HG02610 (cell line): ENCODE results near the gene CEP112.
"Not testable (repeated sequence)": the region's sequence is repeated elsewhere in the genome, so short reads cannot be mapped to it uniquely, and the experiment has no call there.

Experiments used
- ATAC-seq: cut with Tn5 transposase; IDR thresholded peaks from one replicate; pipeline ENCODE4 v1.9.1; 2021; ENCODE audit warnings: mild to moderate bottlenecking, moderate library complexity; ENCODE audit not compliant: unreplicated experiment

The CEP112 gene

DNA sequence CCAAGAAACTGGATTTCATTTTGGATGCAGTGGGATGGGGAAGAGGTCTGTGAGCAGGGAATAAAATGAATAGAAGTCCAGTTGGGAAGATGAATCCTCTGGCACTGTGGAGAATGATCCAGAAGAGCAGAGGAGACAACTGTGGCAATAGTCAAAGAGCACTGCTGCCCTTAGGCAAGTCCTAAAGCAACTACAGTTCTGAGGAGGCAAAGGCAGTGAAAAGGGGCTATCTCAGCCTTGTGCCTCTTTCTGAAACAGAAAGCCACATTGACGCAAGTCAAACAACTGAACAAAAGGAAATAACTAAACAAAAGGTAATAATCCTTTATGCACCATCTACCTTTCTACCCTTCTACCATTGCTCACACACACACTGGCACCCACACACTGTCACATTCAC is 392.5 kb downstream of the CEP112 start:
- ATAC-seq, result no peak

DNA sequence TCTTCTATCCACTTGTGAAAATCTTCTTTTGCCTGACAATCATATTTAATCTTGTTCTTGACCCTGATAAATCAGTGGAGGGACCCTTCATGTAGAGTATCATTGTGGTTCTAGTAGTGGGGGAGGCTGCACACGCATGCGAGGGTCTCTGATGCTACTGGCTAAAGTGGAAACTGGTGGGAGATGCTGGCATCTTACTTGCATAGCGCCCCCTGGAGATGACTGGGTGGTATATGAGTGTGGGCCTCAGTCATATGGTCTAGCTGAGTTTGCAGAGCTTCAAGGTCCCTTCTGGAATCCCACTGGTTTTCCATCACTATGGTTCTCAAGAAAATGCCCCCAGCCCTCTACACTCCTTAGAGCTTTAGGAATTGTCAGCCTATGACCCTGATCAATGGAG is 394.1 kb downstream of the CEP112 start:
- ATAC-seq, result no peak

DNA sequence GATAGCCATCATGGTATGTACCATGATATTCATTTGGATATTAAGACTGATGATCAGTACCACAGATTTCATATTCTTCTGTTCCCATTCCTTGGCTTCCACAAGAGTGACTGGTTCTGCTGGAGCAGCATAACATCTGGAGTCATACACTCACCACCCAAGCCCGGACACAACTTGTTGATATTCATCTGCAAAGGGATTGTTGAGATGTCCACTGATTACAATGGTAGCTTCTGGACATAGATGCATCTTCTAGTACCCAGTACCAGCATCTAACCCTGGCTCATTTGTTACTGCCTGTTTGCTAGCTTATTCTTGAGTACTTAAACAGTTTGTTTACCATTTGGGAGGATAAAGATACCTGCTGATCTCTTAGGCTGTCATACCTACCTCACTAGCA is 394.8 kb downstream of the CEP112 start:
- ATAC-seq, result no peak

DNA sequence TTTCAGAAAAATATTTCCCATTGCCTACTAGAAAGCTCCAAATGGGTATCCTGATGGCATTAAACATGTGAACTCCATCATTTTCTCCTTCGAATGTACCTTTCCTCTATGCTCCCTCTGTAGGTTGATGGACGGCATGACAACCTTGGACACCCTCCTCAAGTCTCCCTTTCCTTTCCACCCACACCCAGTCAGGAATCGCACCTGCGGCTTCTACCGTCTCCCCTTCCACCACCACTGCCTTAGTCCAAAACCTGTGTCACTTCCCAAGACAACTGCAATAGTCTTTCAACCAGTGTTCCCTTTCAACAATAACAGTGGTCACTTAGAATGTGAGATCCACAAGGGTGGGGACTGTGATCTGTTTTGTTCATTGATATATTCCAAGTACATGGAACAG is 397.4 kb downstream of the CEP112 start:
- no peak for ATAC-seq

DNA sequence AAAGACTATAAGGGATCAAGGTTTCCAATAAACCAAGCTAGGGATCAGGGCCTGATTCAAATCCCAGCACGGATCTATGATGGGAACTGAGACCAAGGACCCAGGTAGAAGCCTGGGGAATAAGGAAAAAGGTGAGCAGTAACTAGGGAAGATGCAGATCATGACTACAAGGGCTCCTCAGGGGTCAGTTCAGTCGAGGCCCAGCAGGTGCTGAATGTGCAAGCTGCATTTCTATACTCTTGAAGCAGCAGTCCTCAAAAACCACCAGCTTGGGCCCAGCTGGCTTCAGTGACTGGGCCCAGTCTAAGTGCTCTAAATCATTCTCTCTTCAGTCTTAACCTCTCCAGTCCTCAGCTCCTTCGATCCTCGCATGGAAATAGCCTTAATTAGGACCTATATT is 401.7 kb downstream of the CEP112 start:
- ATAC-seq, result no peak

DNA sequence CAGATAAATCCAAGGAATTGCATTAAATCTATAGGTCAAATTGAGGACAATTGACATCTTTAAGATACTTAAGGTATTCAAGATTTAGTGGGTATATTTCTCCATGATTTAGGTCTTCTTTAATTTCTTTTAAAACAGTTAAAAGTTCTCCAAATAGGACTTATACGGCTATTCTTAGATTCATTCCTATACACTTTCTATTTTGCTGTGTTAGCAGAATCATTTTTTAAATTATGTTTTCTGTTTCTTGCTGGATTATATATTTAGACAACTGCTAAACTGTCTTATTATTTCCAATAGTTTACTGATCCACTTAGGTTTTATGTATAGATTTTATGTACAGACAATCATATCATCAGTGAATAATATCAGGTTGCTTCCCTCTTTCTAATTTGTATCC is 404.4 kb downstream of the CEP112 start:
- no peak for ATAC-seq

DNA sequence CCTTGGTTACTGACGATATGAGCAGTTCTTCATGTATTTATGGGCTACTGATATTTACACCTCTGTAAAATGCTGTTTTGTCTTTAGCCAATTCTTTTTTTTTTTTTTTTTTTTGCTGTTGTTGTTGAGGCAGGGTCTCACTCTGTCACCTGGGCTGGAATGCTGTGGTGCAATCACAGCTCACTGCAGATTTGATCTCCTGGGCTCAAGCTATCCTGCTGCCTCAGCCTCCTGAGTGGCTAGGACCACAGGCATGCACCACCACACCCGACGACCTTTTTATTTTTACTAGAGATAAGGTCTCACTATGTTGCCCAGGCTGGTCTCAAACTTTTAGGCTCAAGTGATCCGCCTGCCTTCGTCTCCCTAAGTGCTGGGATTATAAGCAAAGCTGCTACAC is 405.5 kb downstream of the CEP112 start:
- ATAC-seq, result no peak

DNA sequence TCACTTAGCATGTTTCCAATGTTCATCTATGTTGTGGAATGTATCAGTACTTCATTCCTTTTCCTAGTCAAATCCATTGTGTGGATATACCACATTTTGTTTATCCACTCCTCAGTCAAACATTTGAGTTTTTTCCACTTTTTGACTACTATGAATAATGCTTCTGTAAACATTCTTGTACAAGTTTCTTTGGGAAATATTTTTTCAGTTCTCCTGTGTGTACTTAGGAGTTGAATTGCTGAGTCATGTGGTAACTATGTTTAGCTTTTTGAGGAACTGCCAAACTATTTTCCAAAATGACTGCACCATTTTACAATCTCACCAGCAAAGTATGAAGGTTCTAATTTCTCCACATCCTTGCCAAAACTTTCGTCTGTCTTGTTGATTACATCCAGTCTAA is 406.8 kb downstream of the CEP112 start:
- no peak for ATAC-seq

DNA sequence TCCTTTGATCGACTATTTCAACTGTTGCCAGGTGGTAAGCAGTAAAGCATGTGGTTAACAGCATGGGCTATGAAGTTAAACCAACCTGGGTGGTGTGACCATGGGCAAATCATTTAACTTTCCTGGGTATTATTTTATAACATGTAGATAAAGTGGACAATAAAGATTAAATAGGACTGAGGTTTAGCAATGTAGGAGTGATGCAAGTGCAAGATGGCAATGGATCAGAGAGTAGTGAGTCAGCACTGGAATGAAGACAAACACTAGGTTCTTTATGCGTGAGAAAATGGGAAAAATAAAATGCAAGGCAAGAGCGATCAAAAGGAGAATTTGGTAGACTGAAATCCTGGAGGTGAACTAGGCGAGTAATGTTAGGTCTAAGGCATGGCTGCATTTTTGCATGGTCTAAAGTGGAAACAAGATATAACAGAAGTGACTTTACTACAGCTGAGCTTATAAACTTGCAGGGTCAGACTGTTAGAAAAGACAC is 408.0 kb downstream of the CEP112 start:
- no peak for ATAC-seq

DNA sequence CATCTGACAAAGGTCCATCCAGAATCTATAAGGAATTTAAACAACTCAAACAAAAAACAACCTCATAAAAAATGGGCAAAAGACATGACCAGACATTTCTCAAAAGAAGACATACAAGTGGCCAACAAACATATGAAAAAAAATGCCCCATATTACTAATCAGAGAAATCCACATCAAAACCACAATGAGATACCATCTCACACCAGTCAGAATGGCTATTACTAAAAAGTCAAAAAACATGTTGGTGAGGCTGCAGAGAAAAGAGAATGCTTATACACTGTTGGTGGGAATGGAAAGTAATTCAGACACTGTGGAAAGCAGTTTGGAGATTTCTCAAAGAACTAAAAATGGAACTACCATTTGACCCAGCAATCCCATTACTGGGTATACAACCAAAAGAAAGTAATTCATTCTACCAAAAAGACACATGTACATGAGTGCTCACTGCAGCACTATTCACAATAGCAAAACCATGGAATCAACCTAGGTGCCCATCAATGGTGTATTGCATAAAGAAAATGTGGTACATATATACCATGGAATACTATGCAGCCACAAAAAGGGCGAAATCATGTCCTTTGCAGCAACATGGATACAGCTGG is 409.7 kb downstream of the CEP112 start:
- not testable (repeated sequence) for ATAC-seq

DNA sequence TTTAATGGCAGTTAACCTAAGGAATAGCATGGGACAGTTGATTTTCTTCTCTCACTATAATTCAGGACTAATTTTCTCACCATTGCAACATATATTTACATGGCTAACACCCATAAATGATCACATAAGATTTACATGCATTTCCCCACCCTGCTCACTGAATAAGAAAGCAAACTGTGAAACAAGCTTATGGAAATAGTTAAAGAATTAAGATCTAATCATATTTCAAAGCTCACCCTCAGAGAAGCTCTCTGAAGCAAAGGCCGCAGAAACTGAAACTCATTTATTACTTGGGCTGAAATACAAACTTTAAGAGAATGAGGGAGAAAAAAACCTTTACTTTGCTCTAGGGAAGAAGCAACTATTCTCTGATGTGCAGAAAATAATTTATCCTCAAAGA is 411.8 kb downstream of the CEP112 start:
- no peak for ATAC-seq

DNA sequence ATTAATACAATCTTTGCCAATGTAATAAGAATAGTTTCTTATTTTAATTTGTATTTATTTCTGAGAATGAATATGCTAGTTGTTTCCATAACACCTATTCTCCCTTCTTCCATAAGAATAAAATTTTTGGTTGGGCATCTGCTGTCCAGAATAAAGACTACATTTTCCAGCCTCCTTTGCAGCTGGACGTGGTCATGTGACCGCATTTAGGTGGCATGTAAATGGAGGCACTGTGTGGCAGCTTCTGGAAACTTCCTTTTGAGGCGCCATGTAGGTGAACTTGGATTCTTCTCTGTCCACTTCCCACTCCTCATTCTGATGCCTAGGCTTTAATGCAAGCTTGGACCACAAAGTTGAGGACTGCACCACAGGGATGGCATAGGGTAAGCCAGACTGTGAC is 415.0 kb downstream of the CEP112 start:
- no peak for ATAC-seq

DNA sequence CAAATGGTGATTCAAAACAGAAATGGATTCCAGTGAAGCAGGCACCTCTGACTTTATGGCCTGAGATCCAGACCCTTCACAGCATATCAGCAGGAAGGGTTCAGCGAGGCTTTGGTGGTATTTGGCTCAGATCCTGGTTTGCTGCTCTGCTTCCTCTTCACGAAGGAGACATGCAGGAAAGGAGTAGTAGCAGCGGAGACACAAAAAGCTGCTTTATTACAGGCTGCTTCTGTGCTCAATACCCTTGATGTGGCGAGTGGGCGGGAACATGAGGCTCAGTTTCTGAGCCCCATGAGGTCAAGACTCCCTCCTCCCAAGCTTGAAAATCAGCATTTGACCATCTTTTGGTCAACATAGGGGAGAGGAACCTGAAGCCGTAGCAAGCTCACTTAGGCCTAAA is 417.1 kb downstream of the CEP112 start:
- ATAC-seq, result no peak

DNA sequence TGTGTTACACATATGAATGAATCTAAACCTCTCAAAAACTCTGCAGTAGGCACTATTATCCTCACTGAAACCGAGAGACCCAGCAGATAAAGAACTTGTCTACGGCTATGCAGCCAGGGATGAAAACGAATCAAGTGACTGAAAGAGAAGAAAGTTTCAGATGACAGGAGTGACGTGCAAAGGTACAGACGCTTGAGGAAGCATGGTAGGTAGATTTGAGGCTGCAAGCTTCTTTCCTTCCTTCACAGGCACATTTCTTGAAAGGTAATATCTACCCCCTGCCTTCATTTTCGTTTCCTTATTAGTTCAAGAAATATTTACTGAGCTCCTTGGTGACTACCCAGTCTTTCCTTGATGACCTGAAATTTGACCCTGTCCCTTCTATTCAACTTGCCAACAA is 418.9 kb downstream of the CEP112 start:
- ATAC-seq, result no peak

DNA sequence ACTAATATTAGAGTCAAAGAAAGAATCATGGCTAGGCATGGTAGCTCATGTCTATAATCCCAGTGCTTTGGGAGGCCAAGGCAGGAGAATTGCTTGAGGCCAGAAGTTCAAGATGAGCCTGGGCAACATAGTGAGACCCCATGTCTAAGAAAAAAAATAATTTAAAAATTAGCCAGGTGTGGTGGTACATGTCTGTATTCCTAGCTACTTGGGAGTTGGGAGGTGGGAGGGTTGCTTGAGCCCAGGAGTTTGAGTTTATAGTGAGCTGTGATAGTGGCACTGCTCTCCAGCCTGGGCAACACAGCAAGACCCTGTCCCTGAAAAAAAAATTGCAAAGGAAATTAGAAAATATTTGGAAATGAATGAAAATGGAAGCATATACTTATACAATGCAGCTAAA is 420.2 kb downstream of the CEP112 start:
- ATAC-seq, result no peak

DNA sequence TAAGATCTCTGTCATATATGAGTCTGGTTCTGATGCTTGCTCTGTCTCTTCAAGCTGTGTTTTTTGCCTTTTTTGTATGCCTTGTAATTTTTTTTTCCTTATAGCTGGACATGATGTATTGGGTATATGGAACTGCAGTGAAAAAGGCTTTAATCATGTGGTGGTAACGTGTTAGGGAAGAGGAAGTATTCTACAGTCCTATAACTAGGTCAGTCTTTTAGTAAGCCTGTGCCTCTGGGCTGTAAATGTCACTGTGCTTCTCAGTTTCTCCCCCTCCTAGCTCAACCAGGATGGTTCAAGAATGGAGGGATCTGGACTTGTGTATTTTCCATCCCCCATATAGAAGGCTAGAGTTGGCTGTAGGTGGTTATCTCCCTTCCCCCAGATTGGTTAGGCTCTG is 428.1 kb downstream of the CEP112 start:
- ATAC-seq, result no peak

DNA sequence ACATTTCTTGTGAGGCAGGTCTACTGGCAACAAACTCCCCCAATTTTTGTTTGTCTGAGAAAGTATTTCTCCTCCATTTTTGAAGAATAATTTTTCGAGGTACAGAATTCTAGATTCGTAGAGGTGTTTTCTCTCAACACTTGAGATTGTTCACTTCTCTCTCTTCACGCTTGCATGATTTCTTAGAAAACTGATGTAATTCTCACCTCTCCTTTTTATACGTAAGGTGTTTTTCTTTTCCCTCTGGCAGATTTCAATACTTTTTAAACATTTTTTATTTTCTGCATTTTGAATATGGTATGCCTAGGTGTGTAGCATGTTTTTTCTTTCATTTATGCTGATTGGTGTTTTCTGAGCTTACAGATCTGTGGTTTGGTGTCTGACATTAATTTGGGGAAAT is 429.0 kb downstream of the CEP112 start:
- ATAC-seq, result no peak

DNA sequence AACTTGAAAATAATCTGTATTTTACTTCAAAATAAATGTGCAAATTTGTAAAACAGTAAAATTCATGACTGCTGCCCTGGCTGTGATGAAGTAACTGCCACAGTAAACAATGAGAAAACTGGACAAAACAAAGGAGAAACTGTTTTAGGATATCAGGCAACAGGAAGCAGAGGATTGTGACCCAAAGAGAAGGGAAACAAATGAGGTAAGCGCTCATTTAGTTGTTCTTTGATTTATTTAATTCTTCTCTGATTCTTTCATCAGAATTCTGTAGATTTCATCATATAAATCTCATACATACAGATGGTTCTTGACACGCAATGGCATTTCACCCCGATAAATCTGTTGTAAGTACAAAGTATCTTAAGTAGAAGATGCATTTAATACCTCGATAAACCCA is 432.4 kb downstream of the CEP112 start:
- no peak for ATAC-seq

DNA sequence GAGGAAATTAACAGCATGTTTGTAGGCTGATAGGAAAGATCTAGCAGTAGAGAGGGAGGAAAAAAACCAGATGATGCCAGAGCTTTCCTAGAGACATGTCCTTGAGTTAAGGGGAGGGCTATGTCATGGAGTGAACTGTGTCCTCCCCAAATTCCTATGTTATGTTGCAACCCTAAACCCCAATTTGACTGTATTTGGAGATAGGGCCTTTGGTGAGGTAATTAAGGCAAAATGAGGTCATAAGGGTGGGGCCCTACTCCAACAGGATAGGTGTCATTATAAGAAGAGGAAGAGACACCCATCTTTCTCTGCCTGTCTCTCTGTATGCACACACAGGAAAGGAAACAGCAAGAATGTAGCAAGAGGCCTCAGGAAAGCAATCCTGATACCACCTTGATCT is 435.2 kb downstream of the CEP112 start:
- no peak for ATAC-seq

DNA sequence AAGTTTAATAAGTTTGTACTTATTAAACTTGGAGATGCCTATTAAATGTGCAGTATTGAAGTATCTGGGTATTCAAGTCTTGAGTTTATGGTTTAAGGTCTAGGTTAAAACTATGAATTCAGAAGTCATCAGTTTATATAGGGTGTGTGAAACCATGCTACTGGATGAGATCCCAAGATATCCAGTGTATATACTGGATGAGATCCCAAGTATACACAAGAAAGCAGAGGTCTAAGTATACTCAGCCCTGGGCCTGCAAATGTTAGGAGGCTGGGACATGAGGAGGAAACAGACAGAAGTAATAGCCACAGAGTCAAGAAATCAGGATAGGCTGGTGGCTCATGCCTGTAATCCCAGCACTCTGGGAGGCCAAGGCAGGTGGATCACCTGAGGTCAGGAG is 436.1 kb downstream of the CEP112 start:
- ATAC-seq, result no peak

DNA sequence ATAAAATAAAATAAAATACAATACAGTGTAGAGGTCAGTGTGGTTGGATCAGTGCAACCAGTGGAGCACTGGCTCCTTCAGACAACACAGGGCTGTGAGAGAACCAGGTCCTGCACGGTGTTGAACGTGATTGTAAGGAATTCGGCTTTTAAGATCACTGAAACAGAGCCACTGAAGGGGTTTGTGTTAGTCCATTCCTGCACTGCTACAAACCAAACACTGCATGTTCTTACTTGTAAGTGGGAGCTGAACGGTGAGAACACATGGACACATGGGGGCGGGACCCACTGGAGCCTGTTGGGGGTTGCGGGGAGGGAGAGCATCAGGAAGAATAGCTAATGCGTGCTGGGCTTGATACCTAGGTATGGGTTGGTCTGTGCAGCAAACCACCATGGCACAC is 437.3 kb downstream of the CEP112 start:
- ATAC-seq, result no peak

DNA sequence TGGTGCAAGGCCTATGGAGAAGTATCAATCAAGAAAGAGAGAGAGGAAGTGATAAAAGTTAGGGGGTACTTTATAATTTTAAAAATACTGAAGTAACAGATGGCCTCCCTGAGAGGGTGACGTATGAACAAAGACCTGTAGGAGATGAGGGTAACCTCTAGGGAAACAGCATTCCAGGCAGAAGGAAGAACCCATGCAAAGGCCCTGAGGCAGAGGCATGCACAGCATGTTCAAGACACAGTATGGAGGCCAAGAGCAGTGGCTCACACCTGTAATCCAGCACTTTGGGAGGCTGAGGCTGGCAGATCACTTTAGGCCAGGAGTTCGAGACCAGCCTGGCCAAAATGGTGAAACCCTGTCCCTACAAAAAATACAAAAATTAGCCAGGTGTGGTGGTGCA is 437.9 kb downstream of the CEP112 start:
- ATAC-seq, result no peak

DNA sequence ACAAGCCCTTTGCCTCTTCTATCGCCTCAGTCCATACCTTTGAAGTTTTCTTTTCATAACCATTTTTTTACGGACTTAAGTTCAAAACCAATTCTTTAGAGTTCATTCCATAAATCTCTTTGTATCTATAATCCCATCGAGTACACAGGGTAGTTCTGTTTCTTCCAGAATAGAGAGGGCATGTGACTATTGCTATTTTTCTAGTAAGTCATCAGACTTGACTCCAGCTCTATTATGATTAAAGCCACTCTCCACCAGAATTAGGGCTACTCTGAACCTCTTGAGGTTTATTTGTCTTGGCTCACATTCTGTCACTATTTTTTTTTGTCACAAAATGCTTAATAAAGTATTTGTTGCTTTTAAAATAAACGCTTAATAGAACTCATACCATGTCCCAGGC is 438.6 kb downstream of the CEP112 start:
- no peak for ATAC-seq

DNA sequence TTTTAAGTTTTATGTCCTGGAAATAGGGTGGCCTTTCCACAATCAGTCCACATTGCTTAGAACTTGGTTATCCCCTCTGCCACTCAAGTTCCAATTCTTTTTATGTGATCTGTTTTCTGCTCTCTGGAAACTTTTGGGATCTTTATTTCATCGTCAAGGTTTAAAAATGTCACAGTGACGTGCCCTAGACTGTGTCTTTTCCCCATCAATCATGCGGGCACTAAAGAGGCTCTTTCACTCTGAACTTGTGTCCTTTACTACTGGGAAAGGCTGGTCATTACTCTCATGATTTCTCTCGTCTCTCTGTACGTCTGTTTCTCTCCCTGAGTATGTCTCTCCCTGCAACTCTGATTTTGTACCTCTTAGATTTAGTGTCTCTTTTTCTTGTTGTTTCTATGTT is 440.7 kb downstream of the CEP112 start:
- ATAC-seq, result no peak
